NT2/D1 (cell line): ENCODE measurements around the gene ZNHIT1.
"Not testable (repeated sequence)": the region's sequence is repeated elsewhere in the genome, so short reads cannot be mapped to it uniquely, and the experiment has no call there.

Experiments used
- DNase-seq: peaks from one replicate; pipeline ENCODE4 v3.0.0-alpha.2; 2011; ENCODE audit warnings: low read depth, low spot score
- H3K27me3 ChIP-seq: 2 replicates; pipeline ENCODE4 v1.6.0; 2011; ENCODE audit warnings: mild to moderate bottlenecking; ENCODE audit not compliant: insufficient read length, insufficient read depth
- H3K36me3 ChIP-seq: 2 replicates; pipeline ENCODE4 v1.6.1; 2011; ENCODE audit warnings: mild to moderate bottlenecking, low read length, mixed read lengths; ENCODE audit not compliant: insufficient read depth, insufficient read length
- H3K4me1 ChIP-seq: 2 replicates; pipeline ENCODE4 v1.5.1; 2011; ENCODE audit not compliant: insufficient read depth, insufficient read length
- H3K4me3 ChIP-seq: 2 replicates; pipeline ENCODE4 v1.5.1; 2011; ENCODE audit warnings: low read depth; ENCODE audit not compliant: insufficient read length
- H3K9ac ChIP-seq: 2 replicates; pipeline ENCODE4 v1.6.0; 2011; ENCODE audit warnings: low read depth; ENCODE audit not compliant: insufficient read length
- H3K9me3 ChIP-seq: 2 replicates; pipeline ENCODE4 v1.5.1; 2011; ENCODE audit warnings: mild to moderate bottlenecking, low read length; ENCODE audit not compliant: insufficient read depth
- SUZ12 ChIP-seq: IDR thresholded peaks from 2 replicates; pipeline ENCODE4 v1.6.1; 2011; ENCODE audit not compliant: insufficient read length, insufficient read depth; ENCODE audit errors: extremely low read depth
- YY1 ChIP-seq: IDR thresholded peaks from 2 replicates; pipeline ENCODE4 v1.6.1; 2011; ENCODE audit not compliant: insufficient read length, insufficient read depth
- ZNF274 ChIP-seq: IDR thresholded peaks from 2 replicates; pipeline ENCODE4 v1.6.1; 2011; ENCODE audit warnings: mild to moderate bottlenecking, low read depth, low read length

Gene ZNHIT1

DNA sequence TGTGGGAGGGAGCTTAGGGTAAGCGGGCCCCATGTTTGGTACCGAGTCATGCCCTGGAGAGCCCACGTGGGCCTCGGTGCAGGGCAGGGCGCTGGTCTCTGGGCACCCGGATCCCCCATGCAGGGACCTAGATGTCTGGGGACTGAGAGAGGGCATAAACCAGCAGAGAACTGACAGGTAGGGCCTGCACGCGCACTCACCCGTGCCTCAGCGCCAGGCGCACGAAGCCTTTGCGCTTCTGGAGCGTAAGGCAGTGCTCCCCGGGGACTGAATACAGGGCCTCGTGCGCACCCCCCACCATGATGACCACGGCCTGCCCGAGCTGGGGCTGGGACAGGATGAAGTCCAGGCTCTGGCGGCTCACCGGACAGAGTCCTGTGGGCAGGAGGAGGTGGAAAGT is 20.0 kb upstream of the ZNHIT1 start:
- Histone ChIP-seq H3K4me3 (no peak overlapping the region), H3K27me3 (no peaks in the 10 kb centered on the region), H3K9me3 (no peaks in the 10 kb centered on the region), H3K4me1 (peaks cover 2% of the 10 kb centered on the region), H3K36me3 (no peaks in the 10 kb centered on the region), H3K9ac (no peak overlapping the region)
- TF ChIP-seq YY1: no peak
- TF ChIP-seq ZNF274: no peak
- no peak for TF ChIP-seq SUZ12
- no peak for DNase-seq

DNA sequence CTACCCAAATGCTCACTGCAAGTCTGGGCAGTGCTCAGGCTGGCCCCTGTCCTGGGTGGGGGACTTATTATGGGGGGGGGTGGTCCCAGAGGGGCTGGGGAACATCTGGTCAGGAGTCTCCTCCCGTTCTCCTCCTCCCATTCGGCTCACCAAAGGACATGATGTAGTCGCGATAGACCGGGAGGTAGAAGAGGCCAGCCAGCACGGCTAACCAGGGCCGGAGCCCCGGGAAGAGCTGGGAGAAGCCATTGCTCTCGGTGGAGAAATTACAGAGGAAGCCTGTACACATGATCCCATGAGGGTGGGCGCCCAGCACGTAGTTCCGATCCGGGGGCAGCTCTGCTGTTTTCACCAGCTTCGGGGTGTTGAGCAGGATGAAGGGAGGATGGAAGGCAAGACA is 19.5 kb upstream of the ZNHIT1 start:
- Histone ChIP-seq H3K27me3 (no peaks in the 10 kb centered on the region), H3K4me1 (peaks cover 2% of the 10 kb centered on the region), H3K9ac (no peak overlapping the region), H3K36me3 (no peaks in the 10 kb centered on the region), H3K9me3 (no peaks in the 10 kb centered on the region), H3K4me3 (no peak overlapping the region)
- no peak for DNase-seq
- TF ChIP-seq YY1 (no peak), ZNF274 (no peak), SUZ12 (no peak)

DNA sequence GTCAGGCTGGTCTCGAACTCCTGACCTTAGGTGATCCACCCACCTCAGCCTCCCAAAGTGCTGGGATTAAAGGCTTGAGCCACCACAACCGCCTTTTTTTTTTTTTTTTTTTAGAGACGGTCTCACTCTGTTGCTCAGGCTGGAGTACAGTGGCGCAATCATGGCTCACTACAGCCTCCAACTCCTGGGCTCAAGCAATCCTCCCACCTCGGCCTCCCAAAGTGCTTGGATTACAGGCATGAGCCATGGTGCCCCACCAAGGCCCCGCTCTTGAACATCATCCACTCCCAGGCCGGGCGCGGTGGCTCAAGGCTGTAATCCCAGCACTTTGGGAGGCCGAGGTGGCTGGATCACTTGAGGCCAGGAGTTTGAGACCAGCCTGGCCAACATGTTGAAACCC is 18.4 kb upstream of the ZNHIT1 start:
- H3K4me1 ChIP-seq, H3K4me3 ChIP-seq, DNase-seq, H3K36me3 ChIP-seq, H3K9me3 ChIP-seq, H3K27me3 ChIP-seq, H3K9ac ChIP-seq: not testable (repeated sequence)

DNA sequence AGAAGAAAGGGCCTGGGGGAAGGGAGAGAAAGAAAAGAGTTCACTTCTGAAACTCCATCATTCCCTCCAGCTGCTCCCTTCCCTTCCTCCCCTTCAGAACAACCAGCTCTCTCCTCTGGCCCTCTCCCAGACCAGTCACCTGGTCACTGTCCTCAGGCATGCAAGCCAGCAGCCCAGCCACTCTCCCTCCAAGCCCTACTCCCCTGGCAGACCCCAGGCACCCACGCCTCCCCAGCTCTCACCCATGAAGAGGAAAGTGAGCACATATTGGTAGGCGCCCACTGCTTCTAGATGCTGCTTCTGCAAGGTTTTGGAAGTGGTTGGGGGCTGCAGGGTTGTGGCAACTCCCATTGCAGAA is 17.5 kb upstream of the ZNHIT1 start:
- peaks cover 2% of the 10 kb centered on the region for H3K4me1 ChIP-seq
- H3K27me3 ChIP-seq: no peaks in the 10 kb centered on the region
- H3K36me3 ChIP-seq: no peaks in the 10 kb centered on the region
- H3K9me3 ChIP-seq: no peaks in the 10 kb centered on the region
- no peak for TF ChIP-seq SUZ12
- TF ChIP-seq ZNF274: no peak
- TF ChIP-seq YY1: no peak
- H3K4me3 ChIP-seq: no peak overlapping the region
- DNase-seq: no peak
- peak overlapping the region; percentile 45 for H3K9ac ChIP-seq

DNA sequence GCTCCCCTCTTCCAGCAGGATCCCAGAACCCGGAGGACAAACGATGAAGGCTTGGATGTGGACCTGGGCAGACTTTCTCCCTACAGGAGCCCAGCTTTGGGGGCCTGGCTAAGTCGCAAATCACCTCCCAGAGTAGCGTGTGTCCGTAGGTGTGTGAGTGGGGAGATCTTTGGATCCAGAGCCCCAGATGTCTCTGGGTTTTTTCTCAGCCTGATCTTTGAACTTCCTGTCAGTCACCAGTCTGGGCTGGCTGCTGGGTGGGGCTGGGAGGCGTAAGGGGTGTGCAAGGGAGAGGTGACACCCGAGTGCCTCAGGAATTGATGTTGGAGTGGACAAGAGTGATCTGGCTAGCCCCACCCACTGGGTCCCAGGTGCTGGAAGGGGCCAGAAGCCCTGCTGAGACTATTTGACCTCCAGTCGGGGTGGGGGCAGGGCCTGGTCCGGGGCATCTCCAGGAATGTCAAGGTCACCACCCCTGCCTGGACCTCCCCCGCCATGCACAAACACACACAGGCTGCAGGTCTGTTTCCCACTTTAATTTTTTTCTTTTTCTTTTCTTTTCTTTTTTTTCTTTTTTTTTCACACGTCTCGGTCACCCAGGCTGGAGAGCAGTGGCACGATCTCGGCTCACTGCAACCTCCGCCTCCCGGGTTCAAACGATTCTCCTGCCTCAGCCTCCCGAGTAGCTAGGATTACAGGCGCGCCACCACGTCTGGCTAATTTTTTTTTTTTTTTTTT is 16.9 kb upstream of the ZNHIT1 start, which contains the start of gene MOGAT3:
Gene MOGAT3 (minus strand): TSS at position 175 of the 738 bp plus-strand sequence. CDS start 182 bp downstream, outside the sequence.
- no peaks in the 10 kb centered on the region for H3K9me3 ChIP-seq
- TF ChIP-seq YY1 (no peak), SUZ12 (no peak)
- no peak for DNase-seq
- no peaks in the 10 kb centered on the region for H3K27me3 ChIP-seq
- no peak within 1 kb of the TSS for H3K4me3 ChIP-seq
- peak within 1 kb of the TSS; percentile 45 for H3K9ac ChIP-seq
- H3K4me1 ChIP-seq: peaks cover 2% of the 10 kb centered on the region
- peaks cover 4% of the 10 kb centered on the region for H3K36me3 ChIP-seq

DNA sequence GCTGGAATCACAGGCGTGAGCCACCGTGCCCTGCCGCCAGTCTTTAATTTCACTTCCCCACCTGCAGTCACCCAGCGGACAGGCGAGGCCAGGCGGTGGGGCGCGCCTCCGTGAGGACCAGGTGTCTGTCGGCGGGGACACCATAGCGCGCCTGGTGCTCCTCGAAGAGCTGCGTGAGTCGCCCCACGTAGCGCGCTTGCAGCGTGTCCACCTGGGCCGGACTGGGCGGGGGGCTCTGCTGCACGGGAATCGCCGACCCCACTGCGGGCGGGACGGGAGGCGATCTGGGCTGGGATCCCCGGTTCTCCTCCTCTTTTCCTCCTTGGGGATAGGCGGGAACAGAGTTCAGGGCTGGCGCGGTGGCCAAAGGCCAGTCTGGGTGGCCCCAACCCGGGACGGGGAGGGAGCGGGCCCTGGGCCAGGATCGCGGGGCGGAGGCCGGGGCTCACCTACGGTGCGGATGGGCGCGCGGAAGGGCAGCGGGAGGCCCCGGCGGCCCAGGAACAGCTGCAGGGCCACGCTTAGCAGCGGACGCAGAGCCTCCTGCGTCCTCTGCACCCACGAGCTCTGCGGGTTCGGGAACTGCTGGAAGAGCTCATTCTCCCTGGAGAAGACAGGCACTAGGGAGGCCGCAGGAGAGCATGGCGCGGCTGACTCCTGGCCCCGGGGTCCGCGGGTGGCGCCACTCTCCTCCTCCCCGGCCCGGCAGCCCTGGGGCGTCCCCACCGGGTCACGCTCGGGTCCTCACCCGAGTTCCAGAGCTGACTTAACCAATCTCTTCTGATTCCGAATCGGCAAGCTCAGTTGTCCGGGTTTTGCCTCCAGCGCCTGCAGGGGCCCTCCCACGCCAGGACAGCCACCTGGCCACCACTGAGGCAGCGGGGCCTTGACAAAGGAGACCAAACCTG is 16.0 kb upstream of the ZNHIT1 start:
- TF ChIP-seq ZNF274 (no peak), SUZ12 (no peak), YY1 (no peak)
- no peaks in the 10 kb centered on the region for H3K9me3 ChIP-seq
- H3K9ac ChIP-seq: no peak overlapping the region
- peaks cover 10% of the 10 kb centered on the region for H3K36me3 ChIP-seq
- H3K4me3 ChIP-seq: no peak overlapping the region
- no peak for DNase-seq
- H3K4me1 ChIP-seq: peaks cover 2% of the 10 kb centered on the region
- H3K27me3 ChIP-seq: no peaks in the 10 kb centered on the region

DNA sequence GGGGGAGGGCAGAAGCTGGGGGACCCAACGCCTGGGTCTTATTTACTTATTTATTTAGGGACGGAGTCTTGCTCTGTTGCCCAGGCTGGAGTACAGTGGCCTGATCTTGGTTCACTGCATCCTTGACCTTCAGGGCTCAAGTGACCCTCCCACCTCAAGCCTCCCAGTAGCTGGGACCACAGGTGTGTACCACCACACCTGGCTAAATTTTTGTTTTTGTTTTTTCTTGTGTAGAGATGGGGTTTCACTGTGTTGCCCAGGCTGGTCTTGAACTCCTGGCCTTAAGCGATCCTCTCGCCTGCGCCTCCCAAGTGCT is 15.4 kb upstream of the ZNHIT1 start:
- no peak overlapping the region for H3K9ac ChIP-seq
- peaks cover 10% of the 10 kb centered on the region for H3K36me3 ChIP-seq
- DNase-seq: no peak
- peaks cover 2% of the 10 kb centered on the region for H3K4me1 ChIP-seq
- H3K4me3 ChIP-seq: no peak overlapping the region
- no peaks in the 10 kb centered on the region for H3K27me3 ChIP-seq
- TF ChIP-seq SUZ12 (no peak), ZNF274 (no peak), YY1 (no peak)
- no peaks in the 10 kb centered on the region for H3K9me3 ChIP-seq

DNA sequence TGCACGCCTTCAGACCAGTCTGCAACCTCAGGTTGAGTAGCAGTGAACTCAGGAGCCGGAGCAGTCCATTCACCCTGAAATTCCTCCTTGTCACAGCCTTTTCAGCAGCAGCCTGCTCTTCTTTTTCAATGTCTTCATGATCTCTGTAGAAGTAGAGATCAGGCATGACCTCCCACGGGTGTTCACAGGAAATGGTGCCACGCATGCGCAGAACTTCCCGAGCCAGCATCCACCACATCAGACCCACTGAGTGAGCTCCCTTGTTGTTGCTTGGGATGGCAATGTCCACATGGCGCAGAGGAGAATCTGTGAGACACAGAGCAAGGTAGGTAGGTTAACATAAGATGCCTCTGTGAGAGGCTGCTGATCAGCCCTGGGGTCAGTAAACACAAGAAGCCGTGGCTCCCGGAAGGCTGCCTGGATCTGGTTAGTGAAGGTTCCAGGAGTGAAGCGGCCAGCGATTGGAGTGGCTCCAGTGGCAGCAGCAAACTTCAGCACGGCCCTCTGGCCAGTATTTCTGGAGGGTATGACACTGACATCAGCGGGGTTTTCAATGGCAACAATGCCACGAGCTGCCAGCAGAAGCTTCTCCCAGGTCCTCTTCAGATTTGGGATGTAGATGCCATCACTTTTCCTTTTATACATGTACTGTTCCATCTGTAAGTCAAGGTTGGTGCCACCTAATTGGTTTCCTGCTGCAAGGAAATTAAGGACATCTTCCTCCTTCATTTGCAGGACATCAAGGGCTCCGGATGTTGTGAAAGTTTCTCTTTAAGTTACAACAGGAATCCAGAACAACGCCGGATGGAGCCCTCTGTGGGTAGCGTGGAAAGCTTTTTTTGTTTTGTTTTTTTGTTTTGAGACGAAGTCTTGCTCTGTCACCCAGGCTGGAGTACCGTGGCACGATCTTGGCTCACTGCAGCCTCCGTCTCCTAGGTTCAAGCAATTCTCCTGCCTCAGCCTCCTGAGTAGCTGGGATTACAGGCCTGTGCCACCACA is 13.9 kb upstream of the ZNHIT1 start:
- H3K9ac ChIP-seq, H3K4me3 ChIP-seq, DNase-seq: not testable (repeated sequence)

More for the DNA sequence above, 13.9 kb upstream of the ZNHIT1 start:
- peaks cover 16% of the 10 kb centered on the region for H3K36me3 ChIP-seq
- not testable (repeated sequence) for H3K4me1 ChIP-seq, H3K9me3 ChIP-seq, H3K27me3 ChIP-seq
